NCI-H1694 (cell line): ENCODE data around the gene THRSP.

ENCODE experiments used
- DNase-seq: peaks from one replicate; lab custom pipeline; 2025; lab: John Stamatoyannopoulos, UW

Gene THRSP

GRCh38 chr11:78097666-78098385 lies 34.2 kb downstream of the THRSP start:
- no peak for DNase-seq

GRCh38 chr11:78099666-78100065 lies 36.0 kb downstream of the THRSP start:
- DNase-seq: no peak

- no peak for DNase-seq
These were observed 36.6 kb downstream of the THRSP start for GRCh38 chr11:78100261-78100660.

GRCh38 chr11:78100676-78101472 lies 37.2 kb downstream of the THRSP start:
- no peak for DNase-seq

- peak; percentile 67 for DNase-seq
These were observed 45.7 kb downstream of the THRSP start for GRCh38 chr11:78109081-78110015.

GRCh38 chr11:78110351-78110750 lies 46.7 kb downstream of the THRSP start:
- no peak for DNase-seq

- DNase-seq: no peak
These were observed 47.2 kb downstream of the THRSP start for GRCh38 chr11:78110830-78111229.

- DNase-seq: no peak
These were observed 47.6 kb downstream of the THRSP start for GRCh38 chr11:78111298-78111697.

GRCh38 chr11:78112582-78113275 lies 49.1 kb downstream of the THRSP start:
- DNase-seq: no peak
